Trophoblast cell (in vitro differentiated cells and primary cell): Measurements from ENCODE around the gene BACE2.

Experiments used
- DNase-seq, 2 donors: peaks; one replicate each; pipeline ENCODE4 v3.0.0-alpha.2; 2016
- H2AFZ ChIP-seq: 2 replicates; pipeline ENCODE4 v1.6.1; 2013; ENCODE audit warnings: low read length, moderate library complexity, mild to moderate bottlenecking; ENCODE audit not compliant: insufficient read depth, poor library complexity
- H2AK5ac ChIP-seq: 2 replicates; pipeline ENCODE4 v1.6.1; 2013; ENCODE audit warnings: mild to moderate bottlenecking, low read length
- H2BK120ac ChIP-seq: 2 replicates; pipeline ENCODE4 v1.6.1; 2013; ENCODE audit warnings: low read length, mild to moderate bottlenecking, moderate library complexity; ENCODE audit not compliant: insufficient read depth, poor library complexity
- H2BK12ac ChIP-seq: 2 replicates; pipeline ENCODE4 v1.6.1; 2013; ENCODE audit warnings: mild to moderate bottlenecking, low read length, moderate library complexity
- H2BK5ac ChIP-seq: 2 replicates; pipeline ENCODE4 v1.6.1; 2013; ENCODE audit warnings: low read length, low read depth, moderate library complexity, mild to moderate bottlenecking; ENCODE audit not compliant: poor library complexity
- H3K14ac ChIP-seq: 2 replicates; pipeline ENCODE4 v1.6.1; 2013; ENCODE audit warnings: mild to moderate bottlenecking, low read length
- H3K18ac ChIP-seq: 2 replicates; pipeline ENCODE4 v1.6.1; 2013; ENCODE audit warnings: mild to moderate bottlenecking, low read length
- H3K23ac ChIP-seq: 2 replicates; pipeline ENCODE4 v1.6.1; 2013; ENCODE audit warnings: low read length
- H3K27ac ChIP-seq: 2 replicates; pipeline ENCODE4 v1.5.1; 2013; ENCODE audit warnings: low read depth, mild to moderate bottlenecking, inconsistent platforms, low read length, moderate library complexity
- H3K27me3 ChIP-seq: 2 replicates; pipeline ENCODE4 v1.6.1; 2013; ENCODE audit warnings: inconsistent platforms, mild to moderate bottlenecking, low read length, moderate library complexity; ENCODE audit not compliant: insufficient read depth
- H3K36me3 ChIP-seq, 2 experiments: 1 replicate in 1 of 2; 2 replicates in 1 of 2; pipeline ENCODE4 v1.6.1; 2013; ENCODE audit warnings: low read length in 2 of 2, mild to moderate bottlenecking in 2 of 2, moderate library complexity in 1 of 2; ENCODE audit not compliant: insufficient read depth in 2 of 2, control insufficient read depth in 1 of 2
- H3K4ac ChIP-seq: 2 replicates; pipeline ENCODE4 v1.6.1; 2013; ENCODE audit warnings: low read depth, mild to moderate bottlenecking, low read length, moderate library complexity
- H3K4me1 ChIP-seq, 2 experiments: 1 replicate in 1 of 2; 2 replicates in 1 of 2; pipeline ENCODE4 v1.6.1; 2013; ENCODE audit warnings: low read length in 2 of 2, mild to moderate bottlenecking in 2 of 2, moderate library complexity in 1 of 2; ENCODE audit not compliant: insufficient read depth in 2 of 2, control insufficient read depth in 1 of 2
- H3K4me2 ChIP-seq: 2 replicates; pipeline ENCODE4 v1.6.1; 2013; ENCODE audit warnings: inconsistent platforms, mild to moderate bottlenecking, low read length, moderate library complexity
- H3K4me3 ChIP-seq: 2 replicates; pipeline ENCODE4 v1.5.1; 2013; ENCODE audit warnings: mild to moderate bottlenecking, low read depth, low read length, inconsistent platforms
- H3K79me1 ChIP-seq: one replicate; pipeline ENCODE4 v1.6.1; 2013; ENCODE audit warnings: low read length
- H3K79me2 ChIP-seq: 2 replicates; pipeline ENCODE4 v1.6.1; 2013; ENCODE audit warnings: low read length, mild to moderate bottlenecking; ENCODE audit not compliant: control insufficient read depth, insufficient read depth, poor library complexity
- H3K9ac ChIP-seq: 2 replicates; pipeline ENCODE4 v1.6.1; 2013; ENCODE audit warnings: mild to moderate bottlenecking, low read length
- H3K9me3 ChIP-seq: 2 replicates; pipeline ENCODE4 v1.6.1; 2013; ENCODE audit warnings: low read depth, mild to moderate bottlenecking, control low read depth, inconsistent platforms, low read length; ENCODE audit not compliant: insufficient read depth
- H4K12ac ChIP-seq: 2 replicates; pipeline ENCODE4 v1.6.1; 2013; ENCODE audit warnings: low read depth, mild to moderate bottlenecking, low read length, moderate library complexity
- H4K8ac ChIP-seq: 2 replicates; pipeline ENCODE4 v1.6.1; 2013; ENCODE audit warnings: low read depth, mild to moderate bottlenecking, low read length, moderate library complexity
- H4K91ac ChIP-seq: one replicate; pipeline ENCODE4 v1.6.1; 2013; ENCODE audit warnings: low read depth, mild to moderate bottlenecking, low read length, moderate library complexity
- WGBS: extraction: QIAGEN DNeasy Blood & Tissue Kit; methylation state at CpG from one replicate; pipeline ENCODE4 v1.1.7; 2013; ENCODE audit warnings: missing lambda C conversion rate; ENCODE audit not compliant: insufficient read length, insufficient coverage; ENCODE audit errors: extremely low coverage; 5-methylcytosine and 5-hydroxymethylcytosine counted together

Gene BACE2

DNA sequence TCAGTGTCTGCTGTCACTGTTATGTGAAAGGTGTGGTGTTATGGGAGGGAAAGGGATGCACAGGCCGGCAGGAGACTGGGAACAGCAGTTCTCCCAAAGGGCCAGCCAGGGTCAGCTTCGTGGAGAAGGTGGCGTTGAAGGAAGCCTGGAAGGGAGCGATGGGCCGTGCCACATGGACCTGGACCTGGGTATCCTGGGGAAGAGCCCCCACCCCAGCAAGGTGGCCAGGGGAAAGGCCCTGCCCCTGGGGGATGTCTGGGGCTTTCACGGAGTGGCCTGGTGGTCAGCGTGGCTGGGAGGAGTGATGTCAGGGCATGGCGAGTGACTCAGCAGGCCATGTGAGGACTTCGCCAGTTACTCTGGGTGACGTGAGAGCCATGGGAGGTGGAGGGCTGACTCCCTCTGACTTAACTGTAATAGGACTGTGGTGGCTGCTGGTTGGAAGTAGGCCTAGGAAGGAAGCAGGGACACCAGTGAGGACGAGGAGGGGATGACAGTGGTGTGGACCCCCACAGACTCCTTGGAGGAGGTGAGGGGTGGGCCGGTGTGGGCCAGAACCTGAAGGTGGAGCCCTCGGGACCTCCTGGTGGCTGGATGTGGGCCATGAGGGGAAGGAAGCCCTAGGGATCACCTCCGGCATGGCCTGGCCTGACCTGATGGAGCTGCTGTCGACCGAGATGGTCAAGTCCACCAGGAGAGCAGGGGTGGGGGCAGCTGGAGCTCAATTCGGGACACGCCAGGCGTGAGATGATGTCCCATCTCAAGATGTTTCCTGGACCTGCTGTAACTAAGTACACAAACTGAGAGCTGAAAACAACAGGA is 54.5 kb downstream of the BACE2 start:
- Histone ChIP-seq H2BK120ac (no peak overlapping the region), H4K91ac (no peak overlapping the region), H3K14ac (no peak overlapping the region), H3K9ac (no peak overlapping the region), H3K4me2 (no peak overlapping the region), H3K36me3 (no peaks in the 10 kb centered on the region), H3K23ac (no peak overlapping the region), H4K8ac (no peak overlapping the region), H3K27ac (no peak overlapping the region), H3K9me3 (no peaks in the 10 kb centered on the region), H2BK12ac (no peak overlapping the region), H3K4ac (no peak overlapping the region), H2BK5ac (no peak overlapping the region), H3K4me1 (peaks cover 6% of the 10 kb centered on the region in 2 experiments), H3K79me1 (peaks cover 2% of the 10 kb centered on the region), H2AFZ (no peak overlapping the region), H3K4me3 (no peak overlapping the region), H3K18ac (no peak overlapping the region), H3K27me3 (no peaks in the 10 kb centered on the region), H2AK5ac (no peak overlapping the region), H3K79me2 (no peaks in the 10 kb centered on the region), H4K12ac (no peak overlapping the region)
- peak; percentile 17 to 60 for DNase-seq
- WGBS: no CpG with 5 or more reads among the region's 19 CpGs

DNA sequence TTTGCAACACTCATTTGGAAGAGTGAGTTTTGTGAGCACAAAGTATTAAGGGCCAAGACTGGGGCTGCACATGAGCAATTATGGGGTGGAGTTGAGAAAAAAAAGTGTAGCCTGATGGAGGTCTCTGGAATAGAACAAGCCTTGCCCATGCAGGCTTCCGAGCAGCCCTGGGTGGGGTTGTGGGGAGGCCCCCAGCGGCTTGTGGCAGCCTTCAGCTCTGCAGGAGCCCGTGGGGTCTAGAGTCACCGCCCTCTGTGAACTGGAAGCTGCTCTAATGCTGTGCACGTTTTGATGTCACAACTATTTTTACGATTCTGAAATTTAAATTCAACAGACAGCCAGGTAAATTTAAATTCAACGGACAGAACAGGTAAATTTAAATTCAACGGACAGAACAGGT is 58.9 kb downstream of the BACE2 start:
- H2BK5ac ChIP-seq: no peak overlapping the region
- no peak overlapping the region for H2AFZ ChIP-seq
- no peak overlapping the region for H3K9ac ChIP-seq
- H4K12ac ChIP-seq: no peak overlapping the region
- no peaks in the 10 kb centered on the region for H3K79me1 ChIP-seq
- H2AK5ac ChIP-seq: no peak overlapping the region
- no peak for DNase-seq
- no peaks in the 10 kb centered on the region for H3K9me3 ChIP-seq
- no peaks in the 10 kb centered on the region for H3K79me2 ChIP-seq
- H2BK120ac ChIP-seq: no peak overlapping the region
- no CpG with 5 or more reads among the region's 8 CpGs for WGBS
- no peak overlapping the region for H3K27ac ChIP-seq
- H3K4me2 ChIP-seq: no peak overlapping the region
- no peaks in the 10 kb centered on the region for H3K27me3 ChIP-seq
- no peak overlapping the region for H3K18ac ChIP-seq
- no peaks in the 10 kb centered on the region for H3K4me1 ChIP-seq
- no peak overlapping the region for H2BK12ac ChIP-seq
- H3K14ac ChIP-seq: no peak overlapping the region
- no peak overlapping the region for H3K23ac ChIP-seq
- H3K4ac ChIP-seq: no peak overlapping the region
- no peak overlapping the region for H4K8ac ChIP-seq
- H3K36me3 ChIP-seq: no peaks in the 10 kb centered on the region
- no peak overlapping the region for H4K91ac ChIP-seq
- no peak overlapping the region for H3K4me3 ChIP-seq

DNA sequence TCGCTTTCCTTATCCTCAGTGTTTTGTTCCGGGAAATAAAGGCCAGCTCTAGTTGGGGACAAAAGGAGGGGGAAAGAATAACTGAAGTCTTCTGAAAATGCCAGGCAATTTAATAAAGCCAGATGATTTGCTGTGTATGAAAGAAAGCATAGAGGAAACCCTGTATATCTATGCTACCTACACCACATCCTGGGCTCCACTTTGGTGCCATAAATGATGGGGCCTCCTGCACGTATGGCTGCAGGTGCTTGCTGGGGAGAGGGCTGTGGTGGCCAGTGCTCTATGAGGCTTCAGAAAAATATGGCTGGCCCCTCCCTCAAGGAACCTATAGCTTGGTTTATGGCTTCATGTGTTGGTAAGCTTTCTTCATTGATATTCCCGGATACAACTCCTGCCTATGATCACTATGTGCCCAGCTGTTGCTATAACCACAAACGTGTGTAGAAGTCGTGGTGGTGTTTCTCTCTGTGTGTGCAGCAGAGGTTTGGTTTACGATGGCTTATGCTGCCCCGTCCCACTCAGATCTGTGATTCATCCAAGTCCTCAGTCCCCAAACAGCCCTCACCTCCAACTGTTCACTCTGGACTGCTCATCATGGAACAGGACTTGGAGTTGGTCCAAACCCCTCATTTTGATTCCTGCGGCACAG is 59.5 kb downstream of the BACE2 start:
- H3K23ac ChIP-seq: no peak overlapping the region
- H2BK12ac ChIP-seq: no peak overlapping the region
- H2BK120ac ChIP-seq: no peak overlapping the region
- H3K27ac ChIP-seq: no peak overlapping the region
- no peaks in the 10 kb centered on the region for H3K79me2 ChIP-seq
- H2AK5ac ChIP-seq: no peak overlapping the region
- H3K4me1 ChIP-seq: no peaks in the 10 kb centered on the region
- whole genome bisulfite sequencing: no CpG with 5 or more reads among the region's 9 CpGs
- H3K79me1 ChIP-seq: no peaks in the 10 kb centered on the region
- no peak overlapping the region for H3K4me3 ChIP-seq
- no peak overlapping the region for H3K18ac ChIP-seq
- H4K12ac ChIP-seq: no peak overlapping the region
- no peaks in the 10 kb centered on the region for H3K9me3 ChIP-seq
- no peaks in the 10 kb centered on the region for H3K27me3 ChIP-seq
- no peak overlapping the region for H3K14ac ChIP-seq
- H3K9ac ChIP-seq: no peak overlapping the region
- no peak overlapping the region for H2AFZ ChIP-seq
- H3K4ac ChIP-seq: no peak overlapping the region
- no peak overlapping the region for H4K8ac ChIP-seq
- DNase-seq: no peak
- H4K91ac ChIP-seq: no peak overlapping the region
- no peak overlapping the region for H2BK5ac ChIP-seq
- no peak overlapping the region for H3K4me2 ChIP-seq
- H3K36me3 ChIP-seq: no peaks in the 10 kb centered on the region

DNA sequence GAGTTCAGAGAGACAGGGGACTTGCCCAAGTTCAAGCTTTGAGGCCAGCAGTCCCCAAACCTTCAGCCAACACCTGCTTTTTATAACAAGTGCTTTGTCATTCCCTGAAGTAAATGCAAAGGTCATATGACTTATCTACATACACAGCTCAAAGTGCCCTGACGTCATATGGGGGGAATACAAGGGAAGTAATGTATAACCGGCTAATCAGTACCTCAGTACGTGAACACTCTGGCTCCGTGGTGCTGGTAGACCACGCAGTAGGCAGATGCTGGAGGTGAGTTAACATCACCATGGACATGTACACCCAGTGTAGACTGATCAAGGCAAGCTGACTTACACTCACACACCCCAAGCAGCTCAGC is 60.0 kb downstream of the BACE2 start:
- H2AK5ac ChIP-seq: no peak overlapping the region
- no peaks in the 10 kb centered on the region for H3K27me3 ChIP-seq
- H2BK5ac ChIP-seq: no peak overlapping the region
- H3K4me3 ChIP-seq: no peak overlapping the region
- H3K18ac ChIP-seq: no peak overlapping the region
- H3K79me2 ChIP-seq: no peaks in the 10 kb centered on the region
- no peak for DNase-seq
- H3K9ac ChIP-seq: no peak overlapping the region
- H3K4ac ChIP-seq: no peak overlapping the region
- no peak overlapping the region for H4K91ac ChIP-seq
- no peak overlapping the region for H4K12ac ChIP-seq
- no CpG with 5 or more reads among the region's 5 CpGs for WGBS
- no peaks in the 10 kb centered on the region for H3K4me1 ChIP-seq
- no peaks in the 10 kb centered on the region for H3K79me1 ChIP-seq
- H3K4me2 ChIP-seq: no peak overlapping the region
- no peak overlapping the region for H3K27ac ChIP-seq
- H2AFZ ChIP-seq: no peak overlapping the region
- H3K23ac ChIP-seq: no peak overlapping the region
- no peak overlapping the region for H4K8ac ChIP-seq
- H3K14ac ChIP-seq: no peak overlapping the region
- H3K36me3 ChIP-seq: no peaks in the 10 kb centered on the region
- no peaks in the 10 kb centered on the region for H3K9me3 ChIP-seq
- no peak overlapping the region for H2BK12ac ChIP-seq
- H2BK120ac ChIP-seq: no peak overlapping the region
